Endodermal cell (in vitro differentiated cells): Measurements from ENCODE around the gene PRRC2A. TPM values are rescaled to one million over a fixed set of nuclear protein-coding genes. Genes with fewer than 3 reads are reported as not detected.

Experiments
- DNase-seq: peaks from one replicate; pipeline ENCODE4 v3.0.0-alpha.2; 2017
- H3K27ac ChIP-seq: 2 replicates; pipeline ENCODE4 v1.5.1; 2013; ENCODE audit warnings: mild to moderate bottlenecking, low read depth, low read length, moderate library complexity
- H3K27me3 ChIP-seq: 2 replicates; pipeline ENCODE4 v1.6.1; 2013; ENCODE audit warnings: mild to moderate bottlenecking, low read length, moderate library complexity; ENCODE audit not compliant: insufficient read depth, control insufficient read depth, poor library complexity, severe bottlenecking
- H3K36me3 ChIP-seq: 2 replicates; pipeline ENCODE4 v1.7.0; 2013; ENCODE audit warnings: mild to moderate bottlenecking, low read length, moderate library complexity; ENCODE audit not compliant: control insufficient read depth, insufficient read depth
- H3K4me1 ChIP-seq: one replicate; pipeline ENCODE4 v1.7.0; 2013; ENCODE audit warnings: low read length; ENCODE audit not compliant: control insufficient read depth, insufficient read depth
- H3K4me3 ChIP-seq: 2 replicates; pipeline ENCODE4 v1.5.1; 2013; ENCODE audit warnings: mild to moderate bottlenecking, low read length, moderate library complexity
- H3K9ac ChIP-seq: 2 replicates; pipeline ENCODE4 v1.6.1; 2013; ENCODE audit warnings: mild to moderate bottlenecking, low read length, moderate library complexity; ENCODE audit not compliant: poor library complexity, severe bottlenecking; ENCODE audit errors: extremely low read depth
- H3K9me3 ChIP-seq: 2 replicates; pipeline ENCODE4 v1.6.1; 2013; ENCODE audit warnings: mild to moderate bottlenecking, low read length, moderate library complexity; ENCODE audit not compliant: control insufficient read depth
- H3K27ac Mint-ChIP-seq: 2 replicates; pipeline ENCODE4 v1.8.0; 2020; ENCODE audit warnings: mixed read lengths
- H3K27me3 Mint-ChIP-seq: 2 replicates; pipeline ENCODE4 v1.8.0; 2021; ENCODE audit warnings: mild to moderate bottlenecking, mixed read lengths; ENCODE audit not compliant: insufficient read depth
- H3K36me3 Mint-ChIP-seq: 2 replicates; pipeline ENCODE4 v1.8.0; 2020; ENCODE audit warnings: low read depth, mixed read lengths
- H3K4me1 Mint-ChIP-seq: 2 replicates; pipeline ENCODE4 v1.8.0; 2020; ENCODE audit warnings: mixed read lengths
- H3K4me3 Mint-ChIP-seq: 2 replicates; pipeline ENCODE4 v1.8.0; 2020; ENCODE audit warnings: mild to moderate bottlenecking, moderate library complexity, mixed read lengths
- H3K9me3 Mint-ChIP-seq: 2 replicates; pipeline ENCODE4 v1.8.0; 2020; ENCODE audit warnings: mild to moderate bottlenecking, mixed read lengths
- WGBS, 2 experiments: methylation state at CpG; one replicate each; pipeline versions ENCODE4 v1.1.5 to v1.1.7; 2013; ENCODE audit warnings: missing lambda C conversion rate in 2 of 2, mixed read lengths in 1 of 2; ENCODE audit not compliant: insufficient coverage in 1 of 2, insufficient read length in 1 of 2; 5-methylcytosine and 5-hydroxymethylcytosine counted together
- total RNA-seq, 2 donors: library from RNA; stranded (reverse); fragmentation: NEBNext Ultra II Directional in 1 of 2; extraction: Animal tissue kit (Norgen Biotek cat#: 25700) in 1 of 2; gene quantifications; 2 replicates in 1 of 2; 3 replicates in 1 of 2; pipeline ENCODE4 v1.2.1, GENCODE V29; 2021
- TF ChIP-seq, protein P1 (sequence below): fragments of 200-600 bp; sonication (generic); conservative IDR thresholded peaks from 2 replicates; pipeline ENCODE4 v1.5.0; 2021; ENCODE audit warnings: antibody characterized with exemption, mild to moderate bottlenecking

Gene PRRC2A
- total RNA-seq, 2 donors from 2014 or later = 329 to 330 TPM

DNA sequence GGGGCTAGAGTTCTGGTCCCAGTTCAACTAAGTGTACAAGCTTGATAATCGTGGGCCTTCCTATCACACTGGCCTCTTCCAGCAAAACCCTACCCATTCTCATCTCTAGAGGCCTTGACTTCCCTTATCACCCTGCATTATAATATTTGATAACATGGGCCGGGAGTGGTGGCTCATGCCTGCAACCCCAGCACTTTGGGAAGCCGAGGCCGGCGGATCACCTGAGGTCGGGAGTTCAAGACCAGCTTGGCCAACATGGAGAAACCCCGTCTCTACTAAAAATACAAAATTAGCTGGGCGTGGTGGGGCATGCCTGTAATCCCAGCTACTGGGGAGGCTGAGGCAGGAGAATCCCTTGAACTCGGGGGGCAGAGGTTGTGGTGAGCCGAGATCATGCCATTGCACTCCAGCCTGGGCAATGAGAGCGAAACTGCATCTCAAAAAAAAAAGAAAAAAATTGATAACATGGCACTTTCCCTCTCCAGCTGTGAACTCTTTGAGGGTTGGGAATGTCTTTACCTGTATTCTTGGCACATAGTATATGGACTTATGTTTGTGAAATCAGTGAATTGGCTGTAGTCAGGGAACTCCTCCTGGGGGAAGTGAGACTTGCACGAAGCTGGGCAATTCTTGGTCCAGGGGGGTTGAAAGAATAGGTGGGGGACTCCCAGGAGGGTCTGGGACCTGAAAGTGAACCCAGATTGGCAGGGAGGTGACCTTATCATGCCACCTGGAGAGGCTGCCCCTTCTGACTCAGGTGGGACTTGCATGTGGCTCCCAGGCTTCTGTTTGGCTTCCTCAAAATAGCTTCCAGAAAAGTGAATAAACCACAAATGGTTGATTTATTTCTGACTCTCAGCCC, 41.0 kb downstream of the PRRC2A start:
- H3K4me1 Mint-ChIP-seq = peaks cover 33% of the 10 kb centered on the region
- Histone ChIP-seq H3K9ac (no peak overlapping the region), H3K4me1 (peaks cover 11% of the 10 kb centered on the region), H3K27ac (peak overlapping the region; percentile 31), H3K4me3 (peak overlapping the region; percentile 99), H3K36me3 (peaks cover 21% of the 10 kb centered on the region), H3K27me3 (no peaks in the 10 kb centered on the region), H3K9me3 (no peaks in the 10 kb centered on the region)
- H3K36me3 Mint-ChIP-seq = peaks cover 40% of the 10 kb centered on the region
- H3K27ac Mint-ChIP-seq = peak overlapping the region; percentile 87
- no peaks in the 10 kb centered on the region for H3K27me3 Mint-ChIP-seq
- TF ChIP-seq, protein P1, sequence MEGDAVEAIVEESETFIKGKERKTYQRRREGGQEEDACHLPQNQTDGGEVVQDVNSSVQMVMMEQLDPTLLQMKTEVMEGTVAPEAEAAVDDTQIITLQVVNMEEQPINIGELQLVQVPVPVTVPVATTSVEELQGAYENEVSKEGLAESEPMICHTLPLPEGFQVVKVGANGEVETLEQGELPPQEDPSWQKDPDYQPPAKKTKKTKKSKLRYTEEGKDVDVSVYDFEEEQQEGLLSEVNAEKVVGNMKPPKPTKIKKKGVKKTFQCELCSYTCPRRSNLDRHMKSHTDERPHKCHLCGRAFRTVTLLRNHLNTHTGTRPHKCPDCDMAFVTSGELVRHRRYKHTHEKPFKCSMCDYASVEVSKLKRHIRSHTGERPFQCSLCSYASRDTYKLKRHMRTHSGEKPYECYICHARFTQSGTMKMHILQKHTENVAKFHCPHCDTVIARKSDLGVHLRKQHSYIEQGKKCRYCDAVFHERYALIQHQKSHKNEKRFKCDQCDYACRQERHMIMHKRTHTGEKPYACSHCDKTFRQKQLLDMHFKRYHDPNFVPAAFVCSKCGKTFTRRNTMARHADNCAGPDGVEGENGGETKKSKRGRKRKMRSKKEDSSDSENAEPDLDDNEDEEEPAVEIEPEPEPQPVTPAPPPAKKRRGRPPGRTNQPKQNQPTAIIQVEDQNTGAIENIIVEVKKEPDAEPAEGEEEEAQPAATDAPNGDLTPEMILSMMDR = peak; percentile 17
- no peak for DNase-seq
- no peaks in the 10 kb centered on the region for H3K9me3 Mint-ChIP-seq
- WGBS, 2 experiments = 94% methylated on average over 7 to 12 of the region's 12 CpGs
- H3K4me3 Mint-ChIP-seq = peak overlapping the region; percentile 83

DNA sequence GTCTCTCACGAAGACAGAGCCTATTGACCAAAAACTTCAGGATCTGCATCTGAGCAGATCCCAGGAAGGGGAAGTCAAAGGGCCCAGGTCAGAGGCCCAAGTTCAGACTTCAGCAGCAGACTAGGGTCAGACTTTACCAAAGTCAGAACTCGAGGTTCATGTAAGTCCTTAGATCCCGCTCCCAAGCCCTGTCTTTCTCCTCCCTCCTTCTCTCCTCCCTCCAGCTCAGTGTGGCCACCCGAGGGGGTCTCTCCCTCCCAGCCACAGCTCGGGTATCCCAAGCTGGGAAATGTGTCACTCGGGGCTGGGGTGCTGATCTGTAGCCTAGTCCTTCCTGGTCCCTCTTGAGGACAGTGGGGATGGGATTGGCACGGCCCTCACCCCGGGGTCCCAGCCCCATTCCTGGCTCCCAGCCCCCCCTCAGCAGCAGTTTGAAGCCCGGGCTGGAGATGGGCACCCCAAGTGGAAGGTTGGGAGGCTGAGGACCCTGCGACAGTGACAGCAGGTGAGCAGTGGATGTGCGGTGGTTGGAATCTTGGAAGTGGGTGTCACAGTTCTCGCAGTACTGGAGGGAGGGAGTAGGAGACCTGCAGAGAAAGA, 41.7 kb downstream of the PRRC2A start:
- no peaks in the 10 kb centered on the region for H3K27me3 Mint-ChIP-seq
- peaks cover 11% of the 10 kb centered on the region for H3K4me1 ChIP-seq
- H3K27ac ChIP-seq = no peak overlapping the region
- H3K9me3 ChIP-seq = no peaks in the 10 kb centered on the region
- H3K36me3 Mint-ChIP-seq = peaks cover 43% of the 10 kb centered on the region
- H3K4me3 ChIP-seq = no peak overlapping the region
- WGBS, 2 experiments = 91 to 96% methylated on average over 4 to 12 of the region's 12 CpGs
- H3K4me3 Mint-ChIP-seq = no peak overlapping the region
- H3K9ac ChIP-seq = no peak overlapping the region
- no peak overlapping the region for H3K27ac Mint-ChIP-seq
- H3K4me1 Mint-ChIP-seq = peaks cover 37% of the 10 kb centered on the region
- TF ChIP-seq, protein P1 = no peak
- peaks cover 26% of the 10 kb centered on the region for H3K36me3 ChIP-seq
- no peak for DNase-seq
- H3K9me3 Mint-ChIP-seq = no peaks in the 10 kb centered on the region
- H3K27me3 ChIP-seq = no peaks in the 10 kb centered on the region

DNA sequence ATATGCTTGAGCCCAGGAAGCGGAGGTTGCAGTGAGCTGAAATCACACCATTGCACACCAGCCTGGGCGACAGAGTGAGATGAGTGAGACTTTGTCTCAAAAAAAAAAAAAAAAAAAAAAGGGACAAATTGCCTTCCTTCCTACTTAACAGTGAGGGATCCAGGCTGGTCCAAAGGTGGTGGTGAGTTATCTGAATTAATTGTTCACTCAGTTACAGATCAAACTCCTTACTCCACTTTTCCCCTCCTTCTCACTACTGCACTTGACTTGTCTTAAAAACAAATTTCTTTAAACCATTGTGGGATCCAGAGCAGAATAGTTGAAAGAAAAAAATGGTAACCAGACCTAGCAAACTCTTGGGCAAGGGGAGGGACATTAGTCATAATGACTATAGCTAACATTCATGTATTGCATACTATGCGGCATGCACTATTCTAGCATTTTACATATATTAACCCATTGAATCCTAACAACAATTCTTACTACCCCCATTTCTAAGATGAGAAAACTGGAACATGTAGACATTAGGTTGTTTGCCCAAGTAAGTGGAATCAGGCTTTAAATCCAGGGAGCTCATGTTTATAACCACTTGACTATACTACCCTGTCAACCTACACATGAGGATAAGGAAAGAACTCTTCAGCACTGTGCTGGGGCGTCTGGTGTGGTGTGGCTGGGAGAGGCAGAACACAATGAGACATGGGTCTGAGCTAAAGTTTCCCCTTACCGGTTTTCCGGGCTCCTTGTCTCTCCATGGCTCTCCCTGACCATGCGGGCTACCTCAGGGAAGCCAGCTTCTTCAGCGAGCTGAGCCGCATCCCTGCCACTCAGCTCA, 42.8 kb downstream of the PRRC2A start:
- peaks cover 37% of the 10 kb centered on the region for H3K36me3 ChIP-seq
- TF ChIP-seq, protein P1 = no peak
- no peak overlapping the region for H3K9ac ChIP-seq
- no peak overlapping the region for H3K27ac ChIP-seq
- DNase-seq = no peak
- no peaks in the 10 kb centered on the region for H3K27me3 Mint-ChIP-seq
- H3K9me3 ChIP-seq = no peaks in the 10 kb centered on the region
- 84 to 86% methylated on average over 5 to 9 of the region's 9 CpGs for WGBS, 2 experiments
- peak overlapping the region; percentile 97 for H3K4me3 Mint-ChIP-seq
- H3K36me3 Mint-ChIP-seq = peaks cover 43% of the 10 kb centered on the region
- H3K4me3 ChIP-seq = peak overlapping the region; percentile 96
- H3K9me3 Mint-ChIP-seq = no peaks in the 10 kb centered on the region
- H3K27me3 ChIP-seq = no peaks in the 10 kb centered on the region
- peaks cover 11% of the 10 kb centered on the region for H3K4me1 ChIP-seq
- H3K4me1 Mint-ChIP-seq = peaks cover 37% of the 10 kb centered on the region
- H3K27ac Mint-ChIP-seq = peak overlapping the region; percentile 99
